NT2/D1 (cell line): ENCODE results near the gene HECW1.

Experiments used
- SUZ12 ChIP-seq: IDR thresholded peaks from 2 replicates; pipeline ENCODE4 v1.6.1; 2011; ENCODE audit not compliant: insufficient read length, insufficient read depth; ENCODE audit errors: extremely low read depth
- ZNF274 ChIP-seq: IDR thresholded peaks from 2 replicates; pipeline ENCODE4 v1.6.1; 2011; ENCODE audit warnings: mild to moderate bottlenecking, low read depth, low read length

DNA sequence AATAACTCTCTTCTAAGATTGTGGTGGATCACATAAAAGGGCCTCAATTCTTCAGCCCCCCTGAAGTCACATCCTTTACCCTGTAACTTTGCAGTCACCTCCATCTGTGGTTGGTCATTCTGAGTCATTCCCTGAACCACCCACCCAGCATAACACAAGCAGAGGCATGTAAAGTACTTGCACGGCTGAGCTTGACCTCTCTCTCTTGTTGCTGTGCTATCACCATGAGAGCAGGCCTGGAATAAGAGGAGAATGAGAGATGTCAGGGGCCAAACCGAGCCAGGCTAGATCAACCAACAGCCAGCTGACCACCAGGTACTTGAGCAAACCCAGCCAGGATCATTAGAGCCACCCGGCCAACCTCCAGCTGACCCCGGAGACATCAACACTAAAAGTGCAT lies 457.0 kb downstream of the HECW1 start:
- TF ChIP-seq ZNF274 (no peak), SUZ12 (no peak)
